GM20431 (cell line): ENCODE data around the gene STXBP2.

ENCODE experiments used
- in situ Hi-C: fragments of 300-500 bp; cut with MseI, MboI; formaldehyde crosslinking; loops from one replicate; pipeline ENCODE4 v1.15.0; 2020; ENCODE audit warnings: low sequenced_read_pairs; ENCODE audit not compliant: unreplicated experiment

Gene STXBP2

GRCh38 chr19:7647156-7647555 is 10.2 kb downstream of the STXBP2 start:
- in situ Hi-C loops = no loop called here

GRCh38 chr19:7648265-7649014 is 11.5 kb downstream of the STXBP2 start:
- in situ Hi-C loops = no loop called here

GRCh38 chr19:7650148-7650547 is 13.2 kb downstream of the STXBP2 start:
- in situ Hi-C loops = no loop called here

GRCh38 chr19:7652061-7652641 is 15.2 kb downstream of the STXBP2 start:
- in situ Hi-C loops = no loop called here

- in situ Hi-C loops = no loop called here
Observed at GRCh38 chr19:7654401-7654800, 17.5 kb downstream of the STXBP2 start.

- in situ Hi-C loops = no loop called here
Observed at GRCh38 chr19:7655581-7655980, 18.7 kb downstream of the STXBP2 start.

GRCh38 chr19:7657131-7657751 is 20.3 kb downstream of the STXBP2 start:
- in situ Hi-C loops = no loop called here

- in situ Hi-C loops = no loop called here
Observed at GRCh38 chr19:7658219-7658686, 21.3 kb downstream of the STXBP2 start.

- in situ Hi-C loops = no loop called here
Observed at GRCh38 chr19:7661744-7662538, 25.0 kb downstream of the STXBP2 start.

- in situ Hi-C loops = no loop called here
Observed at GRCh38 chr19:7662657-7663056, 25.7 kb downstream of the STXBP2 start.

GRCh38 chr19:7663706-7664105 is 26.8 kb downstream of the STXBP2 start:
- in situ Hi-C loops = no loop called here

- in situ Hi-C loops = no loop called here
Observed at GRCh38 chr19:7665076-7665475, 28.2 kb downstream of the STXBP2 start.

- in situ Hi-C loops = no loop called here
Observed at GRCh38 chr19:7668842-7669241, 31.9 kb downstream of the STXBP2 start, which contains the start of gene RETN. RETN (plus strand) TSS chr19:7669049; CDS start chr19:7669327, 278 bp downstream.

- in situ Hi-C loops = loop anchor here (10.0 kb wide), 1 partner anchor 135 kb away; no protein-coding TSS in a partner anchor
Observed at GRCh38 chr19:7669641-7670040, 32.7 kb downstream of the STXBP2 start.

GRCh38 chr19:7670150-7670783 is 33.4 kb downstream of the STXBP2 start:
- in situ Hi-C loops = loop anchor here (10.0 kb wide), 1 partner anchor 135 kb away; no protein-coding TSS in a partner anchor

- in situ Hi-C loops = loop anchor here (10.0 kb wide), 1 partner anchor 134 kb away; no protein-coding TSS in a partner anchor
Observed at GRCh38 chr19:7670790-7671189, 33.9 kb downstream of the STXBP2 start.

GRCh38 chr19:7672522-7672921 is 35.6 kb downstream of the STXBP2 start:
- in situ Hi-C loops = loop anchor here (10.0 kb wide), 1 partner anchor 132 kb away; no protein-coding TSS in a partner anchor

GRCh38 chr19:7674010-7675005 is 37.4 kb downstream of the STXBP2 start:
- in situ Hi-C loops = loop anchor here (10.0 kb wide), 1 partner anchor 130 kb away; no protein-coding TSS in a partner anchor
